GM10266 (cell line): ENCODE measurements around the gene PLA1A.

Source experiments
- DNase-seq: peaks from one replicate; pipeline ENCODE4 v3.0.0; 2012; ENCODE audit errors: extremely low spot score
- CTCF ChIP-seq: IDR thresholded peaks from 2 replicates; pipeline ENCODE4 v1.5.1; 2012; ENCODE audit warnings: mild to moderate bottlenecking, low read depth; ENCODE audit not compliant: control insufficient read depth, insufficient read depth; ENCODE audit errors: missing control alignments

The PLA1A gene

GRCh38 chr3:119596398-119596797 is 1.3 kb upstream of the PLA1A start:
- DNase-seq: no peak
- TF ChIP-seq CTCF: no peak

GRCh38 chr3:119598410-119599098 is 869 bp downstream of the PLA1A start:
- DNase-seq: peak; percentile 53
- TF ChIP-seq CTCF: no peak

DNA sequence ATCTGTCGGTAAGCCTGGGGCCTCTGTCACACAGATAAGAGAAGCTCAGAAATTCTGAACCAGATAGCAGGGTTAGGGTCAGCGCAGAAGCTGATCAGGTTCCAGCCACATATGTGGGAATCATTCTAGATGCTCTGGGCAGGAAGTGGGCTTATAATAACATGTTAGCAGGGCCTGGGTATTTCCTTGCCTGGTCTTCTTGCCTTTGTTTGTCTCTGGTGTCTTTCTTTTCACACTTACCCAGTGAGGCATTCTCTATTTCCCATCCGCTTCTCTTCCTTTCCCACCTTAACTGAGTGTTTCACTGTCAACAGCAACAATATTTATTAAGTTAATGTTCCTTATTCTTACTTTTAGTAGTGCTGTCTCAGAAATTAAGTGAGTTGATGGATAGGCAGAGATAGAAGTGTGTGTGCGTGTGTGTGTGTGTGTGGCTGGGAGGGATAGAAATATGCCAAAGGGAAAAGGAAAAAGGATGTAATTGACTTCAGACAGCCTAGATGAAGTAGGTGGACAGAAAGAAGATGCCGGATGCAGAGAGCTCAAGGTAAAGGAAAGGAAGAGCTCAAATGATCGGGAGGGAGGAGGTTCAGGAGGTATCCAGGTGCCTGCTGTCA is 2.0 kb downstream of the PLA1A start:
- no peak for TF ChIP-seq CTCF
- no peak for DNase-seq

GRCh38 chr3:119600732-119601131 is 3.0 kb downstream of the PLA1A start:
- TF ChIP-seq CTCF: peak; percentile 93
- DNase-seq: peak; percentile 57

GRCh38 chr3:119601154-119601553 is 3.5 kb downstream of the PLA1A start:
- no peak for DNase-seq
- TF ChIP-seq CTCF: no peak

- TF ChIP-seq CTCF: no peak
- no peak for DNase-seq
These were observed 5.0 kb downstream of the PLA1A start for GRCh38 chr3:119602676-119603075.

- no peak for DNase-seq
- TF ChIP-seq CTCF: no peak
These were observed 7.2 kb downstream of the PLA1A start for GRCh38 chr3:119604878-119605277.
